ENCODE data around the gene EFHC1. TPM values are rescaled to one million over a fixed set of nuclear protein-coding genes. Genes with fewer than 3 reads are reported as not detected.

Gene EFHC1
- total RNA-seq, 4 donors from 2014 or later, result 10.2 to 33.0 (median 20.8) TPM

DNA sequence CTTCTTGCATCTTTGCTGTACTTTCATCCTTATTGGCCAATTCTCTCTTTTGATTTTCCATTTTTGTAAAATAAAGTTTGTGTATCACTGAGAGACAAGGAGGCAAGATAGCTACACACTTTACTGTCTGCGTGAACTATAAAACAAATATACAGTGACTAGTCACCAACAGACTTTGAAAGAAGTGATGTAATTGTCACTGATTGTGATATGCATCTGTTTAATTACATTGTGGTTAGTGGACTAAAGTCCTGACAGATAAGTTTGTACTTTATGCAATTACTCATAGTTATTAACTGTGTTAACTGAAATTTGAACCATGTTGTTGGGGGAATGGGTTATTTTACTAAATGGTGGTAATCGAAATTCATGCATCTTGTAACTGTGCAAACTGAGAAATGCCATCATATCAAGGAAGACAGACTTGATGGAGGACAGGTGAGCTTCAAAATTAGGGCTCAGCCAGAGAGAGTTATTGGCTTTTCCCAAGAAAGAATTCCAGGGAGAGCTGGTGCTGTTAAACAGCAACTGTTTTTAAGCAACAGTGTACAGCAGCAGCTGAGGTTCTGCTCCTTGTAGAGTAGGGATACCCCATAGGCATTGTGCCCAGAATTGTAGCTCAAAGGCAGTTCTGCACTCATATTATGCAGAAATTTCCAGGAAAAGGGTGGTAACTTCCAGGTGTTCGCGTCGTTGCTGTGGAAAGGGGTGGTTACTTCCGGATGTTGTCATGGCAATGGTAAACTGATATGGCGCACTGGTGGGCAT lies 62.9 kb downstream of the EFHC1 start:
- TF ChIP-seq, protein P1, sequence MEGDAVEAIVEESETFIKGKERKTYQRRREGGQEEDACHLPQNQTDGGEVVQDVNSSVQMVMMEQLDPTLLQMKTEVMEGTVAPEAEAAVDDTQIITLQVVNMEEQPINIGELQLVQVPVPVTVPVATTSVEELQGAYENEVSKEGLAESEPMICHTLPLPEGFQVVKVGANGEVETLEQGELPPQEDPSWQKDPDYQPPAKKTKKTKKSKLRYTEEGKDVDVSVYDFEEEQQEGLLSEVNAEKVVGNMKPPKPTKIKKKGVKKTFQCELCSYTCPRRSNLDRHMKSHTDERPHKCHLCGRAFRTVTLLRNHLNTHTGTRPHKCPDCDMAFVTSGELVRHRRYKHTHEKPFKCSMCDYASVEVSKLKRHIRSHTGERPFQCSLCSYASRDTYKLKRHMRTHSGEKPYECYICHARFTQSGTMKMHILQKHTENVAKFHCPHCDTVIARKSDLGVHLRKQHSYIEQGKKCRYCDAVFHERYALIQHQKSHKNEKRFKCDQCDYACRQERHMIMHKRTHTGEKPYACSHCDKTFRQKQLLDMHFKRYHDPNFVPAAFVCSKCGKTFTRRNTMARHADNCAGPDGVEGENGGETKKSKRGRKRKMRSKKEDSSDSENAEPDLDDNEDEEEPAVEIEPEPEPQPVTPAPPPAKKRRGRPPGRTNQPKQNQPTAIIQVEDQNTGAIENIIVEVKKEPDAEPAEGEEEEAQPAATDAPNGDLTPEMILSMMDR (IDR thresholded peaks at IDR 0.05), result no peak
- ATAC-seq (ENCODE audit: low FRiP score) (no peak), DNase-seq (ENCODE audit: low spot score) (no peak)

DNA sequence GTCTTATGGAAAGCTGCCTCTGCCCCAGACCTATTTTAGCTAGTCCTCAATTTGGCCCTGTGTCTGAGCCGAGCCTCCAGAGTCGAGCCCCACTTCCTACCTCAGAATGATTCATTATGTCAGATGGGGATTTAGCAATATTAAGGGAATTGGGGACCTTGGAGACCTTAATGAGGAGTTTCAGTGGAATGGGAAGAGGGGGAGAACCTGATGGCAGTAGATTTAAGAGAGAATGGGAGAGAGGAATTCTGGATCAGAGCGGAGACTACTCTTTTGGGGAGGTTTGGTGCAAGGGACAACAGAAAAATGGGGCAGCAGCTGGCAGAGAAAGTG lies 63.5 kb downstream of the EFHC1 start:
- ATAC-seq (ENCODE audit: low FRiP score) (no peak), DNase-seq (ENCODE audit: low spot score) (no peak)
- TF ChIP-seq, protein P1 (IDR thresholded peaks at IDR 0.05), result no peak

DNA sequence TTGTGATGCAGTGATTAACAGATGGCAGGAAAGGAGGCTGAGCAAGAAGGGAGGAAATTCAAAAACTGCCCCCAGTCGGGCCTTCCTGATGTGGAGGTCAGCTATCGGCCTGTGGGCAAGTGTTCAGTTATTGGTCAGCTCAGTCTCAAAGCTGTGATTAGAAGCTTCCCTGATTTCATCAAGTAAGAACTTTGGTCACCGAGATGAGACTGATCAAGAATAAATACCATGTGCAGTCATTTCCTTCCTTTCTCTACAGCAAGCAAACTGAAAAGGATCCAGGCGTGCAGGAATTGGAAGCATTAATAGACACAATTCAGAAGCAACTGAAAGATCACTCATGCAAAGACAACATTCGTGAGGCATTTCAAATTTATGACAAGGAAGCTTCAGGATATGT lies 69.7 kb downstream of the EFHC1 start:
- TF ChIP-seq, protein P1 (IDR thresholded peaks at IDR 0.05), result no peak
- ATAC-seq (ENCODE audit: low FRiP score) (no peak), DNase-seq (ENCODE audit: low spot score) (no peak)

DNA sequence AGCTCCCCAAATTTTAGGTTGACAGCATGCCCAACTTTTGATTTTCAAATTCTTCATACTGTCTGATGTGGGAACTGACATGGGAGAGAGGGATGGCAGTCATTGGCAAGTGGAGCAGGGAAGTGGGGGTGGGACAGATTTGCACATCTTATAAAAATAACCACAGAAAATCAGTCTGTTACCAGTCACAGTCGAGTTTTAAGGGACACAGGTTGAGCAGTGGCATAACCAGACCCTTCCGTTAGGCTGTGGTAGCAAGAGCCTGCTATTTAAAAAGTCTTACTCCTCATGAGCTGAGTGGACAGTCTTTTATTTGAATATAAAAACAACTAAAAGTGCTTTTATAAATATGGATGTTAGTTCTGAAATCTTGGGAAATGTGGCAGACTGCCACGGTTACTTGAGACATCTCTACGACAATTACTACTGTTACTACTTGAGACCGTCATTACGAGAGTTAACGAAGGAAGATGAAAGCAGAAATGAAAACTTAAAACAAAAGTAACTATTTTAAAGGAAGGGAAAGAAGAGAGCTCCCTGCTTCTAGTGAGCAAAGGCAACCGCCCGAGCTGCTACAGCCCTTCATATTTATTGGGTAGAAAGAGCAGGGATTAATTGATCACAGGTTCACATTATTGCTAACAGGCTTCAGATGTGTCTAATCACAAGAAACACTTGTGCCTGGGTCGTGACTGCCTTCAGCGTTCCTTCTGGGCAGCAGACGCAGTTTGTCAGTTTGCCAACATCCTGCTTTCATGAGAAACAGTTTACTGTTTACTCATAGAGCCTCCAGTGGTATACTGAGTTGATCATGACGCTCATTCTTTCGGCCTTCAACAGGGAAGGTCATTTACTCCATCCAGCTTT lies 71.3 kb downstream of the EFHC1 start:
- TF ChIP-seq, protein P1 (IDR thresholded peaks at IDR 0.05), result no peak
- no peak for ATAC-seq (ENCODE audit: low FRiP score)
- no peak for DNase-seq (ENCODE audit: low spot score)

DNA sequence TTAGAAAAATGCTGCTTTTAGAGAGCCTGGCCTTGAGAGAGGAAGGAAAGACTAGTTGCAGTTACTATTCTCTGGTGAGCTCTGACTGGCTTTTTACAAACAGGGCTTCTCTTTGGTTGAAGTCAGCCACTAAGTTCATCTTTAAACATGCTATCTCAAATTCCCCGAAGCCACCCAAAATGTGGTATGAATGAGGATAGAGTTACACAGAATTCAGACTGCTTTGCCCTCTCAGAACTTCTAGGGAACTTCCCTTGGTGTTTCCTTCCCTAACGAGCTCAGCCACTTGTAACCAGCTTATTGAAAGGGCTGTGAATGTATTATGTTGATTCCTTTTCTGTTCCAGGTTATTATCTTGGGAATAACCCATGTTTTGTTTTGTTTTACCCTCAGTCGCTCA lies 73.5 kb downstream of the EFHC1 start:
- DNase-seq (ENCODE audit: low spot score) (no peak), ATAC-seq (ENCODE audit: low FRiP score) (no peak)
- TF ChIP-seq, protein P1 (IDR thresholded peaks at IDR 0.05), result no peak

DNA sequence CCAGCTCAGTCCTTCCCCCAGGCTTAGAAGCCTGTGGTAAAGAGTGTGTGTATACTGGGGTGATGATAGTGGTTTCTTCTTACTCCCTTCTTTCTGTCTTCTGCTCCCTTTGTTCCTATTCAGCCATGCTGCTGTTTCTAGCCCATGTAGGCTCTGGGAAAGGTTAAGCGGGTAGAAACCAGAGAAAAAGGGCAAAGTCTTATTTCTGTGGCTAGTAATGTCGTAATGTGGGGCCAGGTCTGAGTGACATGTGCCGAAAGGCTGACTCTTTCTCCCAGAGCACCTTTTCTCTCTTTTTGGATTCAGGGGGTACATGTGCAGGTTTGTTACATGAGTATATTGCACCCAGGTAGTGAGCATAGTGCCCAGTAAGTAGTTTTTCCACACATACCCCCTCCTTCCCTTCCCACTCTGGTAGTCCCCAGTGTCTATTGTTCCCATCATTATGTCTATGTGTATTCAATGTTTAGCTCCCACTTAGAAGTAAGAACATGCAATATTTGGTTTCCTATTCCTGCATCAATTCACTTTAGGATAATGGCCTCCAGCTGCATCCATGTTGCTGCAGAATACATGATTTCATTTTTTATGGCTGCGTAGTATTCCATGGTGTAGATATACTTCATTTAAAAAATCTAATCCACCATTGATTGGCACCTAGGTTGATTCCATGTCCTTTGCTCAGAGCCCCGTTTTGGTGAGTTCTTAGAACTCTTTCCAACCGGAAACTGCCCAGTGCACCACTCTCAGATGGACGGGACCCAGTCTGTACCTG lies 74.3 kb downstream of the EFHC1 start:
- ATAC-seq (ENCODE audit: low FRiP score) (no peak), DNase-seq (ENCODE audit: low spot score) (no peak)
- TF ChIP-seq, protein P1 (IDR thresholded peaks at IDR 0.05), result no peak

Data from omental fat pad (tissue), 4 donors.